Keratinocyte (primary cell): ENCODE results near the gene ASCC3. TPM values are rescaled to one million over a fixed set of nuclear protein-coding genes. Genes with fewer than 3 reads are reported as not detected.
"Not testable (repeated sequence)": the region's sequence is repeated elsewhere in the genome, so short reads cannot be mapped to it uniquely, and the experiment has no call there.

Source experiments
- DNase-seq: peaks from one replicate; pipeline ENCODE4 v3.0.0-alpha.2; 2011; ENCODE audit warnings: low read depth, missing footprints, low spot score
- FAIRE-seq: peaks from 2 replicates; lab custom pipeline; 2011; peaks lifted over from hg19 to GRCh38; lab: Jason Lieb, UNC
- H2AFZ ChIP-seq: 2 replicates; pipeline ENCODE4 v1.6.0; 2012; ENCODE audit warnings: low read length, control low read depth, inconsistent platforms; ENCODE audit not compliant: control insufficient read depth
- H3K27ac ChIP-seq: 2 replicates; pipeline ENCODE4 v1.5.1; 2011; ENCODE audit warnings: low read length; ENCODE audit not compliant: control insufficient read depth, insufficient read depth
- H3K27me3 ChIP-seq: 3 replicates; pipeline ENCODE4 v1.6.0; 2011; ENCODE audit warnings: low read length; ENCODE audit not compliant: control insufficient read depth, insufficient read depth; ENCODE audit errors: extremely low read depth
- H3K36me3 ChIP-seq, 2 experiments: 2 replicates in 1 of 2; 3 replicates in 1 of 2; pipeline ENCODE4 v1.5.1; 2011; ENCODE audit warnings: low read length in 2 of 2, mild to moderate bottlenecking in 1 of 2; ENCODE audit not compliant: control insufficient read depth in 2 of 2, insufficient read depth in 2 of 2; ENCODE audit errors: extremely low read depth in 1 of 2
- H3K4me1 ChIP-seq: 3 replicates; pipeline ENCODE4 v1.5.1; 2011; ENCODE audit warnings: low read length; ENCODE audit not compliant: control insufficient read depth, insufficient read depth; ENCODE audit errors: extremely low read depth
- H3K4me2 ChIP-seq: 3 replicates; pipeline ENCODE4 v1.6.0; 2011; ENCODE audit warnings: low read depth, low read length; ENCODE audit not compliant: control insufficient read depth, insufficient read depth; ENCODE audit errors: extremely low read depth
- H3K4me3 ChIP-seq, 3 experiments: fragments of 200-600 bp in 1 of 3; sonication (generic) in 1 of 3; 2 replicates in 2 of 3; 3 replicates in 1 of 3; pipeline ENCODE4 v1.5.1; 2011 to 2016; ENCODE audit warnings: low read length in 3 of 3, mild to moderate bottlenecking in 3 of 3, control low read depth in 2 of 3, inconsistent platforms in 1 of 3, low read depth in 1 of 3, mixed read lengths in 1 of 3, mixed run types in 1 of 3, moderate library complexity in 1 of 3; ENCODE audit not compliant: control insufficient read depth in 2 of 3, insufficient read depth in 2 of 3; ENCODE audit errors: extremely low read depth in 1 of 3
- H3K79me2 ChIP-seq: 2 replicates; pipeline ENCODE4 v1.6.0; 2012; ENCODE audit warnings: low read length; ENCODE audit not compliant: control insufficient read depth, insufficient read depth
- H3K9ac ChIP-seq: 3 replicates; pipeline ENCODE4 v1.6.0; 2011; ENCODE audit warnings: low read length; ENCODE audit not compliant: control insufficient read depth, insufficient read depth; ENCODE audit errors: extremely low read depth
- H3K9me1 ChIP-seq: 3 replicates; pipeline ENCODE4 v1.6.0; 2011; ENCODE audit warnings: low read length; ENCODE audit not compliant: control insufficient read depth, insufficient read depth; ENCODE audit errors: extremely low read depth
- H3K9me3 ChIP-seq: 2 replicates; pipeline ENCODE4 v1.5.1; 2012; ENCODE audit warnings: low read depth, low read length; ENCODE audit not compliant: control insufficient read depth
- H4K20me1 ChIP-seq: 3 replicates; pipeline ENCODE4 v1.6.0; 2011; ENCODE audit warnings: low read length; ENCODE audit not compliant: control insufficient read depth, insufficient read depth; ENCODE audit errors: extremely low read depth
- CTCF ChIP-seq, 3 experiments: IDR thresholded peaks in 1 of 3; conservative IDR thresholded peaks in 1 of 3; optimal IDR thresholded peaks in 1 of 3; 2 replicates in 2 of 3; 3 replicates in 1 of 3; pipeline versions ENCODE3 to v1.5.1; 2011; ENCODE audit warnings: low read length in 3 of 3, mild to moderate bottlenecking in 3 of 3, moderate library complexity in 2 of 3, control low read depth in 1 of 3, inconsistent platforms in 1 of 3; ENCODE audit not compliant: insufficient read depth in 2 of 3; ENCODE audit errors: extremely low read depth in 1 of 3
- EZH2 ChIP-seq: IDR thresholded peaks from one replicate; pipeline ENCODE4 v1.6.1; 2012; ENCODE audit warnings: inconsistent platforms, mild to moderate bottlenecking, low read length, moderate library complexity
- dilution Hi-C: fragments of 300-500 bp; cut with MboI; formaldehyde crosslinking; loops from one replicate; pipeline ENCODE4 v1.7.0; 2020; ENCODE audit warnings: low sequenced_read_pairs; ENCODE audit not compliant: extremely low pct_ligation_motif_present
- polyA plus RNA-seq, 5 experiments: library from polyadenylated mRNA; depleted of rRNA in 3 of 5; stranded (reverse) in 3 of 5; stranded (forward) in 1 of 5; unstranded in 1 of 5; fragments of >200 nt; gene quantifications; 1 replicate in 1 of 5; 2 replicates in 3 of 5; 3 replicates in 1 of 5; pipeline versions ENCODE4 v1.2.1 to v1.2.3, GENCODE V29; 2011 to 2012; ENCODE audit warnings: missing spikeins in 2 of 5, low read depth in 1 of 5, low replicate concordance in 1 of 5

ASCC3 gene
- polyA plus RNA-seq, 1 donor (not counting 4 experiments of a cell fraction or from before 2014, with no cell fraction given), result 58.6 TPM

GRCh38 chr6:100761841-100762240 is 119.3 kb downstream of the ASCC3 start:
- H3K36me3 ChIP-seq, result peaks cover 6 to 8% of the 10 kb centered on the region in 2 experiments
- H3K4me2 ChIP-seq, result no peak overlapping the region
- H3K4me3 ChIP-seq, result no peak overlapping the region
- H2AFZ ChIP-seq, result no peak overlapping the region
- no peak overlapping the region for H3K27ac ChIP-seq
- DNase-seq (no peak), FAIRE-seq (no peak)
- TF ChIP-seq CTCF (optimal IDR thresholded peaks at IDR 0.05 in 1 of 3, IDR thresholded peaks at IDR 0.05 in 1 of 3, conservative IDR thresholded peaks at IDR 0.05 in 1 of 3; ENCODE audit: extremely low read depth in 1 of 3, insufficient read depth in 2 of 3, low read length in 3 of 3) (no peak), EZH2 (no peak)
- H3K4me1 ChIP-seq, result no peaks in the 10 kb centered on the region
- H3K9me1 ChIP-seq, result no peaks in the 10 kb centered on the region
- H4K20me1 ChIP-seq, result no peaks in the 10 kb centered on the region
- dilution Hi-C loops, result no loop called here
- no peaks in the 10 kb centered on the region for H3K9me3 ChIP-seq
- no peak overlapping the region for H3K9ac ChIP-seq
- H3K27me3 ChIP-seq, result no peaks in the 10 kb centered on the region
- no peaks in the 10 kb centered on the region for H3K79me2 ChIP-seq

- dilution Hi-C loops, H2AFZ ChIP-seq, H3K9ac ChIP-seq, H3K27me3 ChIP-seq, H3K4me1 ChIP-seq, H3K4me2 ChIP-seq, H4K20me1 ChIP-seq, H3K36me3 ChIP-seq, H3K9me1 ChIP-seq, DNase-seq, H3K4me3 ChIP-seq, H3K9me3 ChIP-seq, H3K27ac ChIP-seq, H3K79me2 ChIP-seq: not testable (repeated sequence)
- FAIRE-seq, result peak; percentile 29
Observed at GRCh38 chr6:100758386-100758785, 122.7 kb downstream of the ASCC3 start.

GRCh38 chr6:100753421-100753820 is 127.7 kb downstream of the ASCC3 start:
- H3K9ac ChIP-seq, result no peak overlapping the region
- no peak for TF ChIP-seq CTCF (optimal IDR thresholded peaks at IDR 0.05 in 1 of 3, IDR thresholded peaks at IDR 0.05 in 1 of 3, conservative IDR thresholded peaks at IDR 0.05 in 1 of 3; ENCODE audit: extremely low read depth in 1 of 3, insufficient read depth in 2 of 3, low read length in 3 of 3)
- no peak for TF ChIP-seq EZH2
- no peaks in the 10 kb centered on the region for H3K4me1 ChIP-seq
- no peaks in the 10 kb centered on the region for H3K9me1 ChIP-seq
- no peaks in the 10 kb centered on the region for H3K9me3 ChIP-seq
- DNase-seq, result no peak
- no peaks in the 10 kb centered on the region for H4K20me1 ChIP-seq
- no peak overlapping the region for H2AFZ ChIP-seq
- dilution Hi-C loops, result no loop called here
- H3K27me3 ChIP-seq, result no peaks in the 10 kb centered on the region
- H3K36me3 ChIP-seq, result peaks cover 0 to 1% of the 10 kb centered on the region in 2 experiments
- no peak overlapping the region for H3K4me3 ChIP-seq
- H3K4me2 ChIP-seq, result no peak overlapping the region
- no peak for FAIRE-seq
- no peaks in the 10 kb centered on the region for H3K79me2 ChIP-seq
- H3K27ac ChIP-seq, result no peak overlapping the region
